Measurements from ENCODE around the gene CDH18. TPM values are rescaled to one million over a fixed set of nuclear protein-coding genes. Genes with fewer than 3 reads are reported as not detected.

The CDH18 gene
- total RNA-seq (0.24 TPM), polyA plus RNA-seq (0.05 TPM)
- long read RNA-seq, donor 1, result 0 reads
- long read RNA-seq, donor 2, result 0 reads
- long read RNA-seq, donor 3, result 0 reads
- long read RNA-seq, donor 4, result 0 reads
- long read RNA-seq, donor 5, result 0 reads
- long read RNA-seq, donor 6, result 0 reads
- long read RNA-seq, donor 7, result 0 reads
- long read RNA-seq, donor 8, result 0 reads
- long read RNA-seq, donor 9, result 0 reads
- long read RNA-seq, donor 10, result 0 reads

- peak in 2 of 9 donors; percentile 0 to 1 for DNase-seq (ENCODE audit: low read depth in 6 of 9, low spot score in 9 of 9)
- H3K27ac ChIP-seq (ENCODE audit: low read depth in 1 of 2, low read length in 1 of 2), result no peak within 1 kb of the TSS
- H3K4me3 ChIP-seq (ENCODE audit: low read length in 2 of 2), result no peak within 1 kb of the TSS
- no peaks in the 10 kb centered on the region for H3K27me3 ChIP-seq (ENCODE audit: control insufficient read depth in 2 of 2, insufficient read depth in 1 of 2, low read length in 1 of 2)
- H3K36me3 ChIP-seq (ENCODE audit: control insufficient read depth in 2 of 2, insufficient read depth in 2 of 2, low read length in 1 of 2), result no peaks in the 10 kb centered on the region
- no peaks in the 10 kb centered on the region for H3K4me1 ChIP-seq (ENCODE audit: control insufficient read depth in 2 of 2, insufficient read depth in 2 of 2, low read length in 2 of 2)
- 15% methylated on average over 26 of the region's 26 CpGs for WGBS
- H3K9me3 ChIP-seq (ENCODE audit: control insufficient read depth in 2 of 2, insufficient read depth in 1 of 2, low read length in 1 of 2), result no peaks in the 10 kb centered on the region
These were observed at the start of gene CDH18 for GRCh38 chr5:19987612-19988361. CDH18 (minus strand) TSS chr5:19988200; CDS start chr5:19838986, 149,214 bp downstream.

GRCh38 chr5:20034717-20035116 is 46.7 kb upstream of the CDH18 start:
- Histone ChIP-seq H3K4me1 (ENCODE audit: control insufficient read depth in 2 of 2, insufficient read depth in 2 of 2, low read length in 2 of 2) (no peaks in the 10 kb centered on the region), H3K36me3 (ENCODE audit: control insufficient read depth in 2 of 2, insufficient read depth in 2 of 2, low read length in 1 of 2) (no peaks in the 10 kb centered on the region), H3K9me3 (ENCODE audit: control insufficient read depth in 2 of 2, insufficient read depth in 1 of 2, low read length in 1 of 2) (no peaks in the 10 kb centered on the region), H3K27ac (ENCODE audit: low read depth in 1 of 2, low read length in 1 of 2) (no peak overlapping the region), H3K27me3 (ENCODE audit: control insufficient read depth in 2 of 2, insufficient read depth in 1 of 2, low read length in 1 of 2) (no peaks in the 10 kb centered on the region), H3K4me3 (ENCODE audit: low read length in 2 of 2) (no peak overlapping the region)
- WGBS, result 79% methylated on average over 1 of the region's 1 CpG
- no peak for DNase-seq (ENCODE audit: low read depth in 6 of 9, low spot score in 9 of 9)

GRCh38 chr5:20033881-20034280 is 45.9 kb upstream of the CDH18 start:
- no peaks in the 10 kb centered on the region for H3K4me1 ChIP-seq (ENCODE audit: control insufficient read depth in 2 of 2, insufficient read depth in 2 of 2, low read length in 2 of 2)
- H3K36me3 ChIP-seq (ENCODE audit: control insufficient read depth in 2 of 2, insufficient read depth in 2 of 2, low read length in 1 of 2), result no peaks in the 10 kb centered on the region
- H3K9me3 ChIP-seq (ENCODE audit: control insufficient read depth in 2 of 2, insufficient read depth in 1 of 2, low read length in 1 of 2), result no peaks in the 10 kb centered on the region
- no peaks in the 10 kb centered on the region for H3K27me3 ChIP-seq (ENCODE audit: control insufficient read depth in 2 of 2, insufficient read depth in 1 of 2, low read length in 1 of 2)
- DNase-seq (ENCODE audit: low read depth in 6 of 9, low spot score in 9 of 9), result no peak
- no peak overlapping the region for H3K4me3 ChIP-seq (ENCODE audit: low read length in 2 of 2)
- WGBS, result 93% methylated on average over 2 of the region's 2 CpGs
- H3K27ac ChIP-seq (ENCODE audit: low read depth in 1 of 2, low read length in 1 of 2), result no peak overlapping the region

- H3K36me3 ChIP-seq (ENCODE audit: control insufficient read depth in 2 of 2, insufficient read depth in 2 of 2, low read length in 1 of 2), result no peaks in the 10 kb centered on the region
- H3K4me3 ChIP-seq (ENCODE audit: low read length in 2 of 2), result no peak overlapping the region
- 3% methylated on average over 2 of the region's 2 CpGs for WGBS
- H3K27me3 ChIP-seq (ENCODE audit: control insufficient read depth in 2 of 2, insufficient read depth in 1 of 2, low read length in 1 of 2), result no peaks in the 10 kb centered on the region
- no peaks in the 10 kb centered on the region for H3K9me3 ChIP-seq (ENCODE audit: control insufficient read depth in 2 of 2, insufficient read depth in 1 of 2, low read length in 1 of 2)
- no peak for DNase-seq (ENCODE audit: low read depth in 6 of 9, low spot score in 9 of 9)
- H3K4me1 ChIP-seq (ENCODE audit: control insufficient read depth in 2 of 2, insufficient read depth in 2 of 2, low read length in 2 of 2), result no peaks in the 10 kb centered on the region
- no peak overlapping the region for H3K27ac ChIP-seq (ENCODE audit: low read depth in 1 of 2, low read length in 1 of 2)
These were observed 44.9 kb upstream of the CDH18 start for GRCh38 chr5:20032896-20033295.

- no peaks in the 10 kb centered on the region for H3K27me3 ChIP-seq (ENCODE audit: control insufficient read depth in 2 of 2, insufficient read depth in 1 of 2, low read length in 1 of 2)
- H3K9me3 ChIP-seq (ENCODE audit: control insufficient read depth in 2 of 2, insufficient read depth in 1 of 2, low read length in 1 of 2), result no peaks in the 10 kb centered on the region
- H3K27ac ChIP-seq (ENCODE audit: low read depth in 1 of 2, low read length in 1 of 2), result no peak overlapping the region
- no peak overlapping the region for H3K4me3 ChIP-seq (ENCODE audit: low read length in 2 of 2)
- no peaks in the 10 kb centered on the region for H3K4me1 ChIP-seq (ENCODE audit: control insufficient read depth in 2 of 2, insufficient read depth in 2 of 2, low read length in 2 of 2)
- no peak for DNase-seq (ENCODE audit: low read depth in 6 of 9, low spot score in 9 of 9)
- H3K36me3 ChIP-seq (ENCODE audit: control insufficient read depth in 2 of 2, insufficient read depth in 2 of 2, low read length in 1 of 2), result no peaks in the 10 kb centered on the region
These were observed 42.1 kb upstream of the CDH18 start for GRCh38 chr5:20030125-20030524.

- no peak overlapping the region for H3K27ac ChIP-seq (ENCODE audit: low read depth in 1 of 2, low read length in 1 of 2)
- no peak for DNase-seq (ENCODE audit: low read depth in 6 of 9, low spot score in 9 of 9)
- WGBS, result 59% methylated on average over 3 of the region's 3 CpGs
These were observed 41.3 kb upstream of the CDH18 start for GRCh38 chr5:20029266-20029665.

GRCh38 chr5:20028506-20028905 is 40.5 kb upstream of the CDH18 start:
- Histone ChIP-seq H3K4me1 (ENCODE audit: control insufficient read depth in 2 of 2, insufficient read depth in 2 of 2, low read length in 2 of 2) (no peaks in the 10 kb centered on the region), H3K27ac (ENCODE audit: low read depth in 1 of 2, low read length in 1 of 2) (no peak overlapping the region), H3K9me3 (ENCODE audit: control insufficient read depth in 2 of 2, insufficient read depth in 1 of 2, low read length in 1 of 2) (no peaks in the 10 kb centered on the region), H3K36me3 (ENCODE audit: control insufficient read depth in 2 of 2, insufficient read depth in 2 of 2, low read length in 1 of 2) (no peaks in the 10 kb centered on the region), H3K27me3 (ENCODE audit: control insufficient read depth in 2 of 2, insufficient read depth in 1 of 2, low read length in 1 of 2) (no peaks in the 10 kb centered on the region), H3K4me3 (ENCODE audit: low read length in 2 of 2) (no peak overlapping the region)
- no peak for DNase-seq (ENCODE audit: low read depth in 6 of 9, low spot score in 9 of 9)
- 89% methylated on average over 6 of the region's 6 CpGs for WGBS

More at GRCh38 chr5:20029266-20029665, 41.3 kb upstream of the CDH18 start:
- no peaks in the 10 kb centered on the region for H3K36me3 ChIP-seq (ENCODE audit: control insufficient read depth in 2 of 2, insufficient read depth in 2 of 2, low read length in 1 of 2)
- H3K4me3 ChIP-seq (ENCODE audit: low read length in 2 of 2), result no peak overlapping the region
- H3K4me1 ChIP-seq (ENCODE audit: control insufficient read depth in 2 of 2, insufficient read depth in 2 of 2, low read length in 2 of 2), result no peaks in the 10 kb centered on the region
- H3K27me3 ChIP-seq (ENCODE audit: control insufficient read depth in 2 of 2, insufficient read depth in 1 of 2, low read length in 1 of 2), result no peaks in the 10 kb centered on the region
- H3K9me3 ChIP-seq (ENCODE audit: control insufficient read depth in 2 of 2, insufficient read depth in 1 of 2, low read length in 1 of 2), result no peaks in the 10 kb centered on the region

GRCh38 chr5:20023686-20024180 is 35.7 kb upstream of the CDH18 start:
- H3K9me3 ChIP-seq (ENCODE audit: control insufficient read depth in 2 of 2, insufficient read depth in 1 of 2, low read length in 1 of 2), result peaks cover 0 to 5% of the 10 kb centered on the region in 2 donors
- H3K36me3 ChIP-seq (ENCODE audit: control insufficient read depth in 2 of 2, insufficient read depth in 2 of 2, low read length in 1 of 2), result no peaks in the 10 kb centered on the region
- H3K4me1 ChIP-seq (ENCODE audit: control insufficient read depth in 2 of 2, insufficient read depth in 2 of 2, low read length in 2 of 2), result no peaks in the 10 kb centered on the region
- no peak for DNase-seq (ENCODE audit: low read depth in 6 of 9, low spot score in 9 of 9)
- H3K4me3 ChIP-seq (ENCODE audit: low read length in 2 of 2), result no peak overlapping the region
- H3K27me3 ChIP-seq (ENCODE audit: control insufficient read depth in 2 of 2, insufficient read depth in 1 of 2, low read length in 1 of 2), result no peaks in the 10 kb centered on the region
- H3K27ac ChIP-seq (ENCODE audit: low read depth in 1 of 2, low read length in 1 of 2), result no peak overlapping the region
- 91% methylated on average over 1 of the region's 1 CpG for WGBS

GRCh38 chr5:20020247-20020646 is 32.2 kb upstream of the CDH18 start:
- Histone ChIP-seq H3K27ac (ENCODE audit: low read depth in 1 of 2, low read length in 1 of 2) (no peak overlapping the region), H3K4me1 (ENCODE audit: control insufficient read depth in 2 of 2, insufficient read depth in 2 of 2, low read length in 2 of 2) (no peaks in the 10 kb centered on the region), H3K27me3 (ENCODE audit: control insufficient read depth in 2 of 2, insufficient read depth in 1 of 2, low read length in 1 of 2) (no peaks in the 10 kb centered on the region), H3K9me3 (ENCODE audit: control insufficient read depth in 2 of 2, insufficient read depth in 1 of 2, low read length in 1 of 2) (peaks cover 0 to 5% of the 10 kb centered on the region in 2 donors), H3K36me3 (ENCODE audit: control insufficient read depth in 2 of 2, insufficient read depth in 2 of 2, low read length in 1 of 2) (no peaks in the 10 kb centered on the region), H3K4me3 (ENCODE audit: low read length in 2 of 2) (no peak overlapping the region)
- DNase-seq (ENCODE audit: low read depth in 6 of 9, low spot score in 9 of 9), result no peak
- WGBS, result 86% methylated on average over 2 of the region's 2 CpGs
